ENCODE measurements around the gene SMIM22. TPM values are rescaled to one million over a fixed set of nuclear protein-coding genes. Genes with fewer than 3 reads are reported as not detected.

The SMIM22 gene
- total RNA-seq, 1 experiment from 2014 or later = 3.3 TPM

GRCh38 chr16:4800290-4801041 is 5.3 kb downstream of the SMIM22 start:
- ChIA-PET CTCF (no interaction called here), POLR2A (no interaction called here), RAD21 (ENCODE audit: low non-redundant PET in 1 of 2, low total read pairs in 2 of 2, uncharacterized antibody in 2 of 2, unreplicated experiment in 2 of 2) (no interaction called here)
- Histone ChIP-seq H3K9me2 (ENCODE audit: insufficient read depth) (no peaks in the 10 kb centered on the region), H3K9ac (ENCODE audit: low read length) (no peak overlapping the region), H3K4me3 (replicated peaks in 1 of 2; ENCODE audit: low read depth in 1 of 2, low read length in 2 of 2) (no peak overlapping the region), H3K27ac (ENCODE audit: low read depth, low read length) (peak overlapping the region; percentile 89; the same call in 1 of the 2 replicates), H3K4me2 (ENCODE audit: low read length) (no peak overlapping the region), H4K20me1 (ENCODE audit: insufficient read depth) (no peaks in the 10 kb centered on the region), H3K27me3 (ENCODE audit: insufficient read depth, low read length) (no peaks in the 10 kb centered on the region), H2AFZ (ENCODE audit: low read depth, low read length, poor library complexity, severe bottlenecking) (no peak overlapping the region), H3K9me3 (ENCODE audit: control insufficient read depth in 1 of 2, insufficient read depth in 1 of 2, low read depth in 1 of 2, low read length in 2 of 2) (no peaks in the 10 kb centered on the region), H3K79me2 (ENCODE audit: insufficient read depth, low read length) (no peaks in the 10 kb centered on the region), H3K4me1 (ENCODE audit: control insufficient read depth in 1 of 2, insufficient read depth in 2 of 2, low read length in 2 of 2) (peaks cover 14 to 20% of the 10 kb centered on the region in 2 experiments), H3K36me3 (ENCODE audit: control insufficient read depth in 1 of 2, insufficient read depth in 2 of 2, low read length in 2 of 2) (peaks cover 3 to 6% of the 10 kb centered on the region in 2 experiments; a peak in 2 of 4 replicates)
- intact Hi-C loops (cut with micrococcal nuclease) = no loop called here
- DNase-seq (ENCODE audit: low read depth, low spot score) = no peak
- TF ChIP-seq JUND (IDR thresholded peaks at IDR 0.05) (no peak), ATF3 (IDR thresholded peaks at IDR 0.05) (no peak), YY1 (IDR thresholded peaks at IDR 0.05; ENCODE audit: extremely low read depth, insufficient replicate concordance, low read depth, low read length) (no peak), FOSL1 (IDR thresholded peaks at IDR 0.05; ENCODE audit: low read depth) (no peak), EZH2 (IDR thresholded peaks at IDR 0.05) (no peak), RAD21 (IDR thresholded peaks at IDR 0.05; ENCODE audit: low read depth) (no peak), POLR2AphosphoS5 (IDR thresholded peaks at IDR 0.05; ENCODE audit: low read depth, low read length) (no peak), ZFX (IDR thresholded peaks at IDR 0.05) (no peak), ZNF274 (IDR thresholded peaks at IDR 0.05; ENCODE audit: low read depth, low read length) (no peak), EGR1 (IDR thresholded peaks at IDR 0.05; ENCODE audit: low read depth) (no peak), EZH2phosphoT487 (IDR thresholded peaks at IDR 0.05; ENCODE audit: borderline replicate concordance) (no peak), CEBPB (IDR thresholded peaks at IDR 0.05; ENCODE audit: low read depth) (no peak), ELF1 (IDR thresholded peaks at IDR 0.05; ENCODE audit: borderline replicate concordance, low read depth) (no peak), MAX (IDR thresholded peaks at IDR 0.05) (no peak), POLR2A (IDR thresholded peaks at IDR 0.05; ENCODE audit: borderline replicate concordance, extremely low read depth, insufficient read depth, insufficient read length) (no peak)
- TF ChIP-seq, protein P1, sequence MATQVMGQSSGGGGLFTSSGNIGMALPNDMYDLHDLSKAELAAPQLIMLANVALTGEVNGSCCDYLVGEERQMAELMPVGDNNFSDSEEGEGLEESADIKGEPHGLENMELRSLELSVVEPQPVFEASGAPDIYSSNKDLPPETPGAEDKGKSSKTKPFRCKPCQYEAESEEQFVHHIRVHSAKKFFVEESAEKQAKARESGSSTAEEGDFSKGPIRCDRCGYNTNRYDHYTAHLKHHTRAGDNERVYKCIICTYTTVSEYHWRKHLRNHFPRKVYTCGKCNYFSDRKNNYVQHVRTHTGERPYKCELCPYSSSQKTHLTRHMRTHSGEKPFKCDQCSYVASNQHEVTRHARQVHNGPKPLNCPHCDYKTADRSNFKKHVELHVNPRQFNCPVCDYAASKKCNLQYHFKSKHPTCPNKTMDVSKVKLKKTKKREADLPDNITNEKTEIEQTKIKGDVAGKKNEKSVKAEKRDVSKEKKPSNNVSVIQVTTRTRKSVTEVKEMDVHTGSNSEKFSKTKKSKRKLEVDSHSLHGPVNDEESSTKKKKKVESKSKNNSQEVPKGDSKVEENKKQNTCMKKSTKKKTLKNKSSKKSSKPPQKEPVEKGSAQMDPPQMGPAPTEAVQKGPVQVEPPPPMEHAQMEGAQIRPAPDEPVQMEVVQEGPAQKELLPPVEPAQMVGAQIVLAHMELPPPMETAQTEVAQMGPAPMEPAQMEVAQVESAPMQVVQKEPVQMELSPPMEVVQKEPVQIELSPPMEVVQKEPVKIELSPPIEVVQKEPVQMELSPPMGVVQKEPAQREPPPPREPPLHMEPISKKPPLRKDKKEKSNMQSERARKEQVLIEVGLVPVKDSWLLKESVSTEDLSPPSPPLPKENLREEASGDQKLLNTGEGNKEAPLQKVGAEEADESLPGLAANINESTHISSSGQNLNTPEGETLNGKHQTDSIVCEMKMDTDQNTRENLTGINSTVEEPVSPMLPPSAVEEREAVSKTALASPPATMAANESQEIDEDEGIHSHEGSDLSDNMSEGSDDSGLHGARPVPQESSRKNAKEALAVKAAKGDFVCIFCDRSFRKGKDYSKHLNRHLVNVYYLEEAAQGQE (IDR thresholded peaks at IDR 0.05; ENCODE audit: low read depth) = no peak
- TF ChIP-seq, protein P2, sequence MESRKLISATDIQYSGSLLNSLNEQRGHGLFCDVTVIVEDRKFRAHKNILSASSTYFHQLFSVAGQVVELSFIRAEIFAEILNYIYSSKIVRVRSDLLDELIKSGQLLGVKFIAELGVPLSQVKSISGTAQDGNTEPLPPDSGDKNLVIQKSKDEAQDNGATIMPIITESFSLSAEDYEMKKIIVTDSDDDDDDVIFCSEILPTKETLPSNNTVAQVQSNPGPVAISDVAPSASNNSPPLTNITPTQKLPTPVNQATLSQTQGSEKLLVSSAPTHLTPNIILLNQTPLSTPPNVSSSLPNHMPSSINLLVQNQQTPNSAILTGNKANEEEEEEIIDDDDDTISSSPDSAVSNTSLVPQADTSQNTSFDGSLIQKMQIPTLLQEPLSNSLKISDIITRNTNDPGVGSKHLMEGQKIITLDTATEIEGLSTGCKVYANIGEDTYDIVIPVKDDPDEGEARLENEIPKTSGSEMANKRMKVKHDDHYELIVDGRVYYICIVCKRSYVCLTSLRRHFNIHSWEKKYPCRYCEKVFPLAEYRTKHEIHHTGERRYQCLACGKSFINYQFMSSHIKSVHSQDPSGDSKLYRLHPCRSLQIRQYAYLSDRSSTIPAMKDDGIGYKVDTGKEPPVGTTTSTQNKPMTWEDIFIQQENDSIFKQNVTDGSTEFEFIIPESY (IDR thresholded peaks at IDR 0.05; ENCODE audit: extremely low read depth, insufficient replicate concordance, low read length) = no peak
- ATAC-seq = no peak
- no TSS peak for BruUV-seq (replicated peaks)
